Gastrocnemius medialis (tissue), 4 donors: Measurements from ENCODE around the gene HS3ST6. TPM values are rescaled to one million over a fixed set of nuclear protein-coding genes. Genes with fewer than 3 reads are reported as not detected.

Experiments used
- ATAC-seq, 2 donors: fragments of 150-250 bp; one replicate each; pipeline ENCODE4 v1.9.1; 2016
- DNase-seq, 2 donors: peaks; one replicate each; pipeline ENCODE4 v3.0.0-alpha.2; 2019
- H3K27ac ChIP-seq, 4 donors: fragments of 200-600 bp; sonication (generic); 1 replicate in 1 of 4; 2 replicates in 3 of 4; pipeline ENCODE4 v1.5.1; 2016 to 2018; ENCODE audit warnings: mild to moderate bottlenecking in 2 of 4, moderate library complexity in 1 of 4
- H3K27me3 ChIP-seq, 3 donors: fragments of 200-600 bp; sonication (generic) in 2 of 3; 1 replicate in 1 of 3; 2 replicates in 2 of 3; pipeline versions ENCODE4 v1.5.1 to v1.6.0; 2016 to 2019; ENCODE audit warnings: mild to moderate bottlenecking in 1 of 3, moderate library complexity in 1 of 3
- H3K36me3 ChIP-seq, 2 donors: fragments of 200-600 bp; sonication (generic) in 1 of 2; one replicate each; pipeline ENCODE4 v1.5.1; 2017 to 2018
- H3K4me1 ChIP-seq, 2 donors: fragments of 200-600 bp; sonication (generic) in 1 of 2; one replicate each; pipeline ENCODE4 v1.5.1; 2016 to 2017; ENCODE audit warnings: mild to moderate bottlenecking in 2 of 2
- H3K4me3 ChIP-seq, 4 donors: fragments of 200-600 bp; sonication (generic) in 3 of 4; 1 replicate in 1 of 4; 2 replicates in 3 of 4; pipeline ENCODE4 v1.5.1; 2016 to 2019; ENCODE audit warnings: mild to moderate bottlenecking in 2 of 4
- H3K9me3 ChIP-seq, 3 donors: fragments of 200-600 bp; sonication (generic) in 2 of 3; 1 replicate in 1 of 3; 2 replicates in 2 of 3; pipeline ENCODE4 v1.5.1; 2016 to 2019
- CTCF ChIP-seq, 5 experiments: fragments of 450-650 bp in 3 of 5; fragments of 200-600 bp in 2 of 5; sonication (generic) in 2 of 5; IDR thresholded peaks in 4 of 5; conservative IDR thresholded peaks in 1 of 5; 1 replicate in 4 of 5; 2 replicates in 1 of 5; pipeline ENCODE4 v1.5.1; 2016 to 2019; ENCODE audit warnings: antibody characterized with exemption in 5 of 5, mild to moderate bottlenecking in 3 of 5, moderate library complexity in 3 of 5
- POLR2A ChIP-seq, 2 donors: fragments of 450-650 bp; IDR thresholded peaks; one replicate each; pipeline ENCODE4 v1.6.1; 2017; ENCODE audit warnings: antibody characterized with exemption in 2 of 2, mild to moderate bottlenecking in 2 of 2, moderate library complexity in 2 of 2
- in situ Hi-C, 4 donors: fragments of 200-750 bp; cut with MboI; loops; one replicate each; pipeline versions ENCODE4 v1.15.0 to v1.8.0; 2017; ENCODE audit warnings: low sequenced_read_pairs in 4 of 4
- intact Hi-C: fragments of 100-400 bp; cut with DNase I; formaldehyde crosslinking; loops from one replicate; pipeline ENCODE4 v1.15.1; 2023; ENCODE audit warnings: low total_unique reads
- total RNA-seq, 4 donors: library from RNA; depleted of rRNA; stranded (reverse); fragments of >200 nt; gene quantifications; one replicate each; pipeline versions ENCODE4 v1.1.0 to v1.2.3, GENCODE V29; 2016

Gene HS3ST6
- total RNA-seq, 4 donors from 2014 or later, result not detected

GRCh38 chr16:1917056-1917664, 1.1 kb downstream of the HS3ST6 start:
- Histone ChIP-seq H3K4me3 (no peak overlapping the region), H3K9me3 (no peaks in the 10 kb centered on the region), H3K27ac (no peak overlapping the region), H3K36me3 (no peaks in the 10 kb centered on the region), H3K27me3 (peaks cover 58 to 65% (median 64%) of the 10 kb centered on the region in 3 donors), H3K4me1 (no peaks in the 10 kb centered on the region)
- in situ Hi-C loops, result no loop called here
- intact Hi-C loops, result no loop called here
- no peak for TF ChIP-seq POLR2A (IDR thresholded peaks at IDR 0.05)
- no peak for TF ChIP-seq CTCF (IDR thresholded peaks at IDR 0.05 in 4 of 5, conservative IDR thresholded peaks at IDR 0.05 in 1 of 5)
- no peak for ATAC-seq
- no peak for DNase-seq

GRCh38 chr16:1916640-1916990, 1.6 kb downstream of the HS3ST6 start:
- H3K27me3 ChIP-seq, result peaks cover 52 to 60% (median 59%) of the 10 kb centered on the region in 3 donors
- no peak overlapping the region for H3K4me3 ChIP-seq
- DNase-seq, result no peak
- TF ChIP-seq POLR2A (IDR thresholded peaks at IDR 0.05), result no peak
- no peak for TF ChIP-seq CTCF (IDR thresholded peaks at IDR 0.05 in 4 of 5, conservative IDR thresholded peaks at IDR 0.05 in 1 of 5)
- H3K9me3 ChIP-seq, result no peaks in the 10 kb centered on the region
- ATAC-seq, result no peak
- H3K36me3 ChIP-seq, result no peaks in the 10 kb centered on the region
- H3K4me1 ChIP-seq, result no peaks in the 10 kb centered on the region
- in situ Hi-C loops (no loop called here), intact Hi-C loops (no loop called here)
- no peak overlapping the region for H3K27ac ChIP-seq

GRCh38 chr16:1915732-1916639, 2.2 kb downstream of the HS3ST6 start:
- Histone ChIP-seq H3K27me3 (peaks cover 47 to 54% (median 53%) of the 10 kb centered on the region in 3 donors), H3K36me3 (no peaks in the 10 kb centered on the region), H3K9me3 (no peaks in the 10 kb centered on the region), H3K4me1 (no peaks in the 10 kb centered on the region), H3K27ac (no peak overlapping the region), H3K4me3 (no peak overlapping the region)
- DNase-seq (no peak), ATAC-seq (no peak)
- intact Hi-C loops, result no loop called here
- no peak for TF ChIP-seq CTCF (IDR thresholded peaks at IDR 0.05 in 4 of 5, conservative IDR thresholded peaks at IDR 0.05 in 1 of 5)
- TF ChIP-seq POLR2A (IDR thresholded peaks at IDR 0.05), result no peak
- in situ Hi-C loops, result no loop called here

- in situ Hi-C loops, result no loop called here
- ATAC-seq, result no peak
- H3K27me3 ChIP-seq, result peaks cover 41 to 49% (median 45%) of the 10 kb centered on the region in 3 donors
Measured at GRCh38 chr16:1914988-1915387, 3.2 kb downstream of the HS3ST6 start.

More at GRCh38 chr16:1914988-1915387, 3.2 kb downstream of the HS3ST6 start:
- TF ChIP-seq CTCF (IDR thresholded peaks at IDR 0.05 in 4 of 5, conservative IDR thresholded peaks at IDR 0.05 in 1 of 5) (no peak), POLR2A (IDR thresholded peaks at IDR 0.05) (no peak)
- Histone ChIP-seq H3K36me3 (no peaks in the 10 kb centered on the region), H3K4me3 (no peak overlapping the region), H3K4me1 (no peaks in the 10 kb centered on the region), H3K9me3 (no peaks in the 10 kb centered on the region), H3K27ac (no peak overlapping the region)
- no peak for DNase-seq
- intact Hi-C loops, result no loop called here
